ENCODE results near the gene CNTN5. TPM values are rescaled to one million over a fixed set of nuclear protein-coding genes. Genes with fewer than 3 reads are reported as not detected.

The CNTN5 gene
- total RNA-seq, 2 experiments from 2014 or later = not detected

- Mint-ChIP-seq H3K36me3 (ENCODE audit: low read depth) (no peaks in the 10 kb centered on the region), H3K4me3 (no peak overlapping the region), H3K27me3 (no peaks in the 10 kb centered on the region), H3K27ac (no peak overlapping the region), H3K9me3 (peaks cover 5% of the 10 kb centered on the region), H3K4me1 (ENCODE audit: low read depth) (no peaks in the 10 kb centered on the region)
- intact Hi-C loops (cut with micrococcal nuclease) = no loop called here
- ATAC-seq = no peak
- TF ChIP-seq CTCF (IDR thresholded peaks at IDR 0.05) = no peak
- DNase-seq = no peak
- ChIA-PET POLR2A (no interaction called here), CTCF (no interaction called here)
Observed at GRCh38 chr11:100093698-100094097, 1072.9 kb downstream of the CNTN5 start.

GRCh38 chr11:100094121-100094865, 1073.5 kb downstream of the CNTN5 start:
- Mint-ChIP-seq H3K4me3 (no peak overlapping the region), H3K27me3 (no peaks in the 10 kb centered on the region), H3K36me3 (ENCODE audit: low read depth) (no peaks in the 10 kb centered on the region), H3K4me1 (ENCODE audit: low read depth) (no peaks in the 10 kb centered on the region), H3K9me3 (peaks cover 4% of the 10 kb centered on the region), H3K27ac (no peak overlapping the region)
- DNase-seq (no peak), ATAC-seq (no peak)
- POLR2A ChIA-PET = interaction anchor here (0.7 kb wide), 1 partner anchor 664 kb away, joined by 3 read pairs; no protein-coding TSS in a partner anchor
- CTCF ChIA-PET = no interaction called here
- no peak for TF ChIP-seq CTCF (IDR thresholded peaks at IDR 0.05)
- intact Hi-C loops (cut with micrococcal nuclease) = no loop called here

- H3K27me3 Mint-ChIP-seq = no peaks in the 10 kb centered on the region
- H3K9me3 Mint-ChIP-seq = peaks cover 5% of the 10 kb centered on the region
- no peak for DNase-seq
Observed at GRCh38 chr11:100095809-100096208, 1075.1 kb downstream of the CNTN5 start.

GRCh38 chr11:100098560-100098959, 1077.8 kb downstream of the CNTN5 start:
- no peaks in the 10 kb centered on the region for H3K36me3 Mint-ChIP-seq (ENCODE audit: low read depth)
- H3K27ac Mint-ChIP-seq = no peak overlapping the region
- ATAC-seq = no peak
- POLR2A ChIA-PET = no interaction called here
- peaks cover 5% of the 10 kb centered on the region for H3K9me3 Mint-ChIP-seq
- H3K27me3 Mint-ChIP-seq = no peaks in the 10 kb centered on the region
- no peak overlapping the region for H3K4me3 Mint-ChIP-seq
- CTCF ChIA-PET = no interaction called here
- no peak for TF ChIP-seq CTCF (IDR thresholded peaks at IDR 0.05)
- intact Hi-C loops (cut with micrococcal nuclease) = no loop called here
- DNase-seq = no peak
- no peaks in the 10 kb centered on the region for H3K4me1 Mint-ChIP-seq (ENCODE audit: low read depth)

More at GRCh38 chr11:100095809-100096208, 1075.1 kb downstream of the CNTN5 start:
- intact Hi-C loops (cut with micrococcal nuclease) = no loop called here
- ChIA-PET CTCF (no interaction called here), POLR2A (no interaction called here)
- Mint-ChIP-seq H3K36me3 (ENCODE audit: low read depth) (no peaks in the 10 kb centered on the region), H3K4me1 (ENCODE audit: low read depth) (no peaks in the 10 kb centered on the region), H3K4me3 (no peak overlapping the region), H3K27ac (no peak overlapping the region)
- ATAC-seq = no peak
- no peak for TF ChIP-seq CTCF (IDR thresholded peaks at IDR 0.05)

GRCh38 chr11:100105255-100105981, 1084.7 kb downstream of the CNTN5 start:
- H3K27ac Mint-ChIP-seq = no peak overlapping the region
- TF ChIP-seq CTCF (IDR thresholded peaks at IDR 0.05) = no peak
- DNase-seq (no peak), ATAC-seq (no peak)
- no peaks in the 10 kb centered on the region for H3K36me3 Mint-ChIP-seq (ENCODE audit: low read depth)
- no peaks in the 10 kb centered on the region for H3K27me3 Mint-ChIP-seq
- no peak overlapping the region for H3K4me3 Mint-ChIP-seq
- CTCF ChIA-PET = no interaction called here
- POLR2A ChIA-PET = no interaction called here
- peaks cover 4% of the 10 kb centered on the region for H3K9me3 Mint-ChIP-seq
- intact Hi-C loops (cut with micrococcal nuclease) = no loop called here
- H3K4me1 Mint-ChIP-seq (ENCODE audit: low read depth) = no peaks in the 10 kb centered on the region

All from activated CD8-positive, alpha-beta T cell treated with anti-CD3 and anti-CD28 coated beads for 36 hours (primary cell).